Retinal pigment epithelial cell (primary cell): ENCODE data around the gene WNT7A.

Source experiments
- DNase-seq: peaks from one replicate; pipeline ENCODE4 v3.0.0-alpha.2; 2010; ENCODE audit warnings: low read depth
- H3K4me3 ChIP-seq: 2 replicates; pipeline ENCODE4 v1.5.1; 2011; ENCODE audit warnings: mild to moderate bottlenecking, low read length, control low read depth, moderate library complexity
- CTCF ChIP-seq: conservative IDR thresholded peaks from 2 replicates; pipeline ENCODE4 v1.5.1; 2011; ENCODE audit warnings: low read depth, low read length, control low read depth, inconsistent platforms

Gene WNT7A

GRCh38 chr3:13769422-13769821 is 110.4 kb downstream of the WNT7A start:
- TF ChIP-seq CTCF: no peak
- no peak for DNase-seq
- no peak overlapping the region for H3K4me3 ChIP-seq

GRCh38 chr3:13768453-13768852 is 111.4 kb downstream of the WNT7A start:
- no peak for DNase-seq
- TF ChIP-seq CTCF: no peak
- H3K4me3 ChIP-seq: no peak overlapping the region

- H3K4me3 ChIP-seq: no peak overlapping the region
- TF ChIP-seq CTCF: no peak
- no peak for DNase-seq
Measured at GRCh38 chr3:13767896-13768295, 112.0 kb downstream of the WNT7A start.

GRCh38 chr3:13767030-13767429 is 112.8 kb downstream of the WNT7A start:
- DNase-seq: no peak
- no peak overlapping the region for H3K4me3 ChIP-seq
- TF ChIP-seq CTCF: no peak
